HG03095 (cell line): Measurements from ENCODE around the gene WFDC10A.
"Not testable (repeated sequence)": the region's sequence is repeated elsewhere in the genome, so short reads cannot be mapped to it uniquely, and the experiment has no call there.

Experiments used
- ATAC-seq: cut with Tn5 transposase; IDR thresholded peaks from one replicate; pipeline ENCODE4 v1.9.1; 2021; ENCODE audit warnings: moderate library complexity; ENCODE audit not compliant: unreplicated experiment

The WFDC10A gene

GRCh38 chr20:45629496-45630100 is at the start of gene WFDC10A:
Gene WFDC10A (plus strand): TSS chr20:45629739. CDS start chr20:45629814, 75 bp downstream.
- ATAC-seq, result no peak

- ATAC-seq, result no peak
Observed at GRCh38 chr20:45581702-45582101, 47.8 kb upstream of the WFDC10A start.

- ATAC-seq, result no peak
Observed at GRCh38 chr20:45583502-45583901, 46.0 kb upstream of the WFDC10A start.

- not testable (repeated sequence) for ATAC-seq
Observed at GRCh38 chr20:45584294-45584693, 45.2 kb upstream of the WFDC10A start.

- not testable (repeated sequence) for ATAC-seq
Observed at GRCh38 chr20:45585986-45586385, 43.6 kb upstream of the WFDC10A start.

GRCh38 chr20:45588800-45589199 is 40.7 kb upstream of the WFDC10A start:
- ATAC-seq, result no peak

- ATAC-seq, result no peak
Observed at GRCh38 chr20:45589725-45590124, 39.8 kb upstream of the WFDC10A start.

GRCh38 chr20:45592574-45593189 is 36.9 kb upstream of the WFDC10A start:
- no peak for ATAC-seq

GRCh38 chr20:45593498-45593897 is 36.0 kb upstream of the WFDC10A start:
- ATAC-seq, result no peak

- ATAC-seq, result no peak
Observed at GRCh38 chr20:45595235-45595634, 34.3 kb upstream of the WFDC10A start.

- ATAC-seq, result no peak
Observed at GRCh38 chr20:45607810-45608209, 21.7 kb upstream of the WFDC10A start.

- ATAC-seq, result no peak
Observed at GRCh38 chr20:45611054-45611453, 18.5 kb upstream of the WFDC10A start.

GRCh38 chr20:45612314-45612713 is 17.2 kb upstream of the WFDC10A start:
- no peak for ATAC-seq

- no peak for ATAC-seq
Observed at GRCh38 chr20:45617591-45617990, 11.9 kb upstream of the WFDC10A start.

- ATAC-seq, result no peak
Observed at GRCh38 chr20:45621593-45621992, 7.9 kb upstream of the WFDC10A start.

GRCh38 chr20:45626540-45626939 is 3.0 kb upstream of the WFDC10A start:
- no peak for ATAC-seq

- no peak for ATAC-seq
Observed at GRCh38 chr20:45630371-45630770, 832 bp downstream of the WFDC10A start.

- no peak for ATAC-seq
Observed at GRCh38 chr20:45631184-45631583, 1.6 kb downstream of the WFDC10A start, which contains the start of gene WFDC9. Gene WFDC9 (minus strand): TSS chr20:45631284. CDS start chr20:45610181, 21,103 bp downstream.

GRCh38 chr20:45636513-45636912 is 7.0 kb downstream of the WFDC10A start:
- ATAC-seq, result no peak

GRCh38 chr20:45639687-45640086 is 10.1 kb downstream of the WFDC10A start:
- no peak for ATAC-seq

GRCh38 chr20:45641076-45641475 is 11.5 kb downstream of the WFDC10A start:
- ATAC-seq, result not testable (repeated sequence)

GRCh38 chr20:45645869-45646268 is 16.3 kb downstream of the WFDC10A start:
- not testable (repeated sequence) for ATAC-seq

GRCh38 chr20:45646875-45647274 is 17.3 kb downstream of the WFDC10A start:
- no peak for ATAC-seq
